A549 (cell line): ENCODE results near the gene SLC16A8. TPM values are rescaled to one million over a fixed set of nuclear protein-coding genes. Genes with fewer than 3 reads are reported as not detected.

Experiments used
- ATAC-seq, 2 experiments: fragments of 200-7000 bp in 1 of 2; fragments of >200 bp in 1 of 2; cut with Nextera tagmentation in 1 of 2; cut with Tn5 transposase in 1 of 2; 3 replicates each; pipeline versions ENCODE4 v1.8.0 to v1.9.1; 2018 to 2020; ENCODE audit warnings: mild to moderate bottlenecking in 1 of 2, moderate library complexity in 1 of 2
- CTCF ChIA-PET: fragments of 300-600 bp; sonication (Branson Sonifier 250); formaldehyde crosslinking; extraction: SDS; loops from one replicate; lab custom pipeline; 2021; ENCODE audit warnings: antibody characterized with exemption, inconsistent platforms; lab: Yijun Ruan, JAX
- POLR2A ChIA-PET: fragments of 350-600 bp; formaldehyde crosslinking; extraction: SDS; loops from one replicate; lab custom pipeline; 2021; ENCODE audit warnings: antibody characterized with exemption, inconsistent platforms; lab: Yijun Ruan, JAX
- DNase-seq, 2 experiments: peaks; one replicate each; pipeline versions ENCODE4 v3.0.0 to v3.0.0-alpha.2; 2011 to 2016; ENCODE audit warnings: low read depth in 1 of 2, low spot score in 1 of 2
- FAIRE-seq: peaks from 2 replicates; lab custom pipeline; 2011; peaks lifted over from hg19 to GRCh38; lab: Jason Lieb, UNC
- H3K27ac ChIP-seq, 2 experiments: fragments of >200 bp; sonication (Bioruptor Twin); formaldehyde crosslinking; 3 replicates each; pipeline ENCODE4 v1.5.1; 2016 to 2017
- H3K4me1 ChIP-seq: fragments of >200 bp; sonication (Bioruptor Twin); formaldehyde crosslinking; 3 replicates; pipeline ENCODE4 v1.6.1; 2016
- H3K4me2 ChIP-seq: fragments of >200 bp; sonication (Bioruptor Twin); formaldehyde crosslinking; 3 replicates; pipeline ENCODE4 v1.6.1; 2016
- H3K4me3 ChIP-seq: fragments of >200 bp; sonication (Bioruptor Twin); formaldehyde crosslinking; 3 replicates; pipeline ENCODE4 v1.5.1; 2016
- H3K9me3 ChIP-seq: fragments of >200 bp; sonication (Bioruptor Twin); formaldehyde crosslinking; 3 replicates; pipeline ENCODE4 v1.6.1; 2016
- BHLHE40 ChIP-seq: IDR thresholded peaks from 2 replicates; pipeline ENCODE4 v1.6.1; 2012; ENCODE audit warnings: low read depth, low read length, inconsistent platforms
- CBX8 ChIP-seq: fragments of 200-600 bp; sonication (generic); IDR thresholded peaks from 2 replicates; pipeline ENCODE4 v1.6.1; 2016
- CHD2 ChIP-seq: fragments of 150-350 bp; IDR thresholded peaks from 2 replicates; pipeline ENCODE4 v1.6.1; 2014; ENCODE audit warnings: low read length; ENCODE audit not compliant: partially characterized antibody
- EHF ChIP-seq: fragments of 250-450 bp; sonication (Bioruptor Pico); IDR thresholded peaks from 2 replicates; pipeline ENCODE4 v1.5.0; 2020; ENCODE audit warnings: mild to moderate bottlenecking
- ESRRA ChIP-seq: fragments of 150-350 bp; IDR thresholded peaks from 2 replicates; pipeline ENCODE4 v1.6.1; 2014; ENCODE audit warnings: mild to moderate bottlenecking, low read length, borderline replicate concordance
- FOXS1 ChIP-seq: fragments of 250-450 bp; sonication (Bioruptor Pico); IDR thresholded peaks from 2 replicates; pipeline ENCODE4 v1.5.0; 2020; ENCODE audit warnings: mild to moderate bottlenecking, moderate library complexity
- GATA3 ChIP-seq: IDR thresholded peaks from 2 replicates; pipeline ENCODE4 v1.6.1; 2012; ENCODE audit warnings: borderline replicate concordance
- HEYL ChIP-seq: fragments of 250-450 bp; sonication (Bioruptor Pico); IDR thresholded peaks from 2 replicates; pipeline ENCODE4 v1.8.0; 2021; ENCODE audit warnings: mild to moderate bottlenecking, moderate library complexity
- JUN ChIP-seq, 2 experiments: fragments of >200 bp; sonication (Bioruptor Twin); formaldehyde crosslinking; IDR thresholded peaks; 2 replicates in 1 of 2; 3 replicates in 1 of 2; pipeline ENCODE4 v1.6.1; 2016 to 2017
- JUNB ChIP-seq: fragments of >200 bp; sonication (Bioruptor Twin); formaldehyde crosslinking; IDR thresholded peaks from 2 replicates; pipeline ENCODE4 v1.6.1; 2016
- KDM5A ChIP-seq: fragments of 200-600 bp; sonication (generic); IDR thresholded peaks from 2 replicates; pipeline ENCODE4 v1.6.1; 2016; ENCODE audit warnings: antibody characterized with exemption, mild to moderate bottlenecking
- MAZ ChIP-seq: fragments of 150-350 bp; IDR thresholded peaks from 2 replicates; pipeline ENCODE4 v1.6.1; 2014; ENCODE audit warnings: antibody characterized with exemption, low read depth, low read length, borderline replicate concordance
- MYC ChIP-seq: IDR thresholded peaks from 2 replicates; pipeline ENCODE4 v1.6.1; 2012; ENCODE audit warnings: mild to moderate bottlenecking, inconsistent platforms, low read length, improper control_type of control experiment, borderline replicate concordance
- NPAS2 ChIP-seq: fragments of 250-450 bp; sonication (Bioruptor Pico); IDR thresholded peaks from 2 replicates; pipeline ENCODE4 v1.8.0; 2022; ENCODE audit warnings: mild to moderate bottlenecking, moderate library complexity, borderline replicate concordance
- RFX5 ChIP-seq: fragments of 450-650 bp; IDR thresholded peaks from 2 replicates; pipeline ENCODE4 v1.7.1; 2014; ENCODE audit warnings: antibody characterized with exemption, mild to moderate bottlenecking, moderate library complexity
- SREBF2 ChIP-seq: fragments of 450-650 bp; IDR thresholded peaks from 2 replicates; pipeline ENCODE4 v1.6.1; 2014; ENCODE audit warnings: mild to moderate bottlenecking, moderate library complexity
- ZC3H11A ChIP-seq: fragments of 450-650 bp; IDR thresholded peaks from 2 replicates; pipeline ENCODE4 v1.6.1; 2014; ENCODE audit warnings: antibody characterized with exemption, mild to moderate bottlenecking
- ZFP36 ChIP-seq: fragments of 450-650 bp; IDR thresholded peaks from 2 replicates; pipeline ENCODE4 v1.6.1; 2014; ENCODE audit warnings: borderline replicate concordance; ENCODE audit not compliant: partially characterized antibody
- WGBS: methylation state at CpG from one replicate; pipeline ENCODE4 v1.1.6; 2017; ENCODE audit errors: missing lambda C conversion rate; 5-methylcytosine and 5-hydroxymethylcytosine counted together
- polyA plus RNA-seq, 4 experiments: library from polyadenylated mRNA; depleted of rRNA in 3 of 4; stranded (reverse); fragments of >200 nt; fragmentation: RNase III in 1 of 4; extraction: RNeasy Plus Mini Kit Qiagen cat#74134 plus additional on column Dnase treatment in 1 of 4; gene quantifications; 2 replicates in 3 of 4; 3 replicates in 1 of 4; pipeline ENCODE4 v1.2.3, GENCODE V29; 2011 to 2017
- TF ChIP-seq, protein P1 (sequence below): fragments of 450-650 bp; IDR thresholded peaks from 2 replicates; pipeline ENCODE4 v1.6.1; 2014; ENCODE audit warnings: antibody characterized with exemption
- TF ChIP-seq, protein P2 (sequence below): IDR thresholded peaks from 2 replicates; pipeline ENCODE4 v1.6.1; 2012
- TF ChIP-seq, protein P3 (sequence below): fragments of 200-600 bp; sonication (generic); IDR thresholded peaks from 2 replicates; pipeline ENCODE4 v1.6.1; 2016; ENCODE audit warnings: antibody characterized with exemption, mild to moderate bottlenecking, moderate library complexity
- TF ChIP-seq, protein P4 (sequence below): IDR thresholded peaks from 2 replicates; pipeline ENCODE4 v1.6.1; 2012
- TF ChIP-seq, protein P5 (sequence below): fragments of 250-450 bp; sonication (Bioruptor Pico); IDR thresholded peaks from 2 replicates; pipeline ENCODE4 v1.5.0; 2021; ENCODE audit warnings: mild to moderate bottlenecking, moderate library complexity, borderline replicate concordance
- TF ChIP-seq, protein P6 (sequence below): fragments of >200 bp; sonication (Bioruptor Twin); formaldehyde crosslinking; IDR thresholded peaks from 2 replicates; pipeline ENCODE4 v1.6.1; 2016

Gene SLC16A8
- polyA plus RNA-seq, 2 of the 4 experiments (the other 2 are of a cell fraction), result not detected

DNA sequence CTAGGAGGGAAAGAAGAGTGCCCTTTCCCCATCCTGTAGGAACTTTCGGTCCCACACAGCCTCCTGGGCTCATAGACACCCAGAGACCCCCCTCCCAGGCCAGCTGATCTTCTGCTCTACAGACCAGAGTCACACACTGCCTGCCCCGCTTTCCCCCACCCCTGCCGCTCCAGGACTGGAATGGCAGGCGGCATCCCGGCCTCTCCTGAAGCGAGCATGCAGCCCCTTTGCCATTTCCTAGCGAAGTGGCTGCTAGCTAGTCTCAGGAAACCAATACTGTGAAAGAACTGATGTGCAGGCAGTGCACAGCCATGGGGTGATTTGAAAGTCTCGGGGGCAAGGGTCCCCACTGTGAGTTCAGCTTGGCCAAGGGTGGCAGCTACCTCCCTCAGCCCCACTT is 18.4 kb downstream of the SLC16A8 start:
- TF ChIP-seq CBX8 (no peak), SREBF2 (no peak), NPAS2 (CRISPR knock-in tag) (no peak), EHF (no peak), JUN (IDR thresholded peaks at IDR 0.05) (no peak), ZFP36 (no peak), RFX5 (no peak), BHLHE40 (no peak), FOXS1 (CRISPR knock-in tag) (no peak)
- TF ChIP-seq, protein P1, sequence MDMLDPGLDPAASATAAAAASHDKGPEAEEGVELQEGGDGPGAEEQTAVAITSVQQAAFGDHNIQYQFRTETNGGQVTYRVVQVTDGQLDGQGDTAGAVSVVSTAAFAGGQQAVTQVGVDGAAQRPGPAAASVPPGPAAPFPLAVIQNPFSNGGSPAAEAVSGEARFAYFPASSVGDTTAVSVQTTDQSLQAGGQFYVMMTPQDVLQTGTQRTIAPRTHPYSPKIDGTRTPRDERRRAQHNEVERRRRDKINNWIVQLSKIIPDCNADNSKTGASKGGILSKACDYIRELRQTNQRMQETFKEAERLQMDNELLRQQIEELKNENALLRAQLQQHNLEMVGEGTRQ, result no peak
- TF ChIP-seq, protein P2, sequence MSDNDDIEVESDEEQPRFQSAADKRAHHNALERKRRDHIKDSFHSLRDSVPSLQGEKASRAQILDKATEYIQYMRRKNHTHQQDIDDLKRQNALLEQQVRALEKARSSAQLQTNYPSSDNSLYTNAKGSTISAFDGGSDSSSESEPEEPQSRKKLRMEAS, result no peak
- DNase-seq (no peak), ATAC-seq (no peak), FAIRE-seq (no peak)
- ChIA-PET POLR2A (no interaction called here), CTCF (interaction anchor here (1.2 to 1.3 kb wide), 2 partner anchors 13 to 14 kb away, joined by 3 to 6 read pairs; no protein-coding TSS in a partner anchor)
- H3K9me3 ChIP-seq, result no peaks in the 10 kb centered on the region
- no peak overlapping the region for H3K4me3 ChIP-seq
- H3K4me2 ChIP-seq, result no peak overlapping the region
- WGBS, result 96% methylated on average over 8 of the region's 8 CpGs
- no peaks in the 10 kb centered on the region for H3K4me1 ChIP-seq
- no peak overlapping the region for H3K27ac ChIP-seq

DNA sequence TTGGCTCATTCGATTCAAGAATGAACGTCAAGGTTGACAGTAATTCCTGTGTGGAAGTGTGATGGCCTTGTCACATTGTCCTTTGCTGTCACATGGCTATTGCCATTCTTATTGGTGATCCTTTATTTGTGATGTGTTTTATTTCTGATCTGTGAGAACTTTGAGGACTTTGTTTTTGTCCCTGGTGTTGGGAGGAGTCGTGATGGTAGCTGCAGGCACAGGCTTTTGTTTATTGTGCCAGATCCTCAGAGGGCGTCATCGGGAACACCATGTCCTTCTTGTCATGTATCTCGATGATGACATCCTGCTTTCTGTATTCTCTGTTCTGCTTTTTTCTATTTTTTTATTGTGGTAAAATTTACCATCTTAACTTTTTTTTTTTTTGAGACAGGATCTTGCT is 21.2 kb downstream of the SLC16A8 start:
- Histone ChIP-seq H3K4me2 (no peak overlapping the region), H3K9me3 (no peaks in the 10 kb centered on the region)
- POLR2A ChIA-PET, result no interaction called here
- TF ChIP-seq HEYL (CRISPR knock-in tag) (no peak), CHD2 (no peak), ZFP36 (no peak), KDM5A (no peak), ZC3H11A (no peak), JUNB (no peak), MAZ (no peak), EHF (no peak), ESRRA (no peak), GATA3 (no peak), MYC (no peak)
- TF ChIP-seq, protein P3, sequence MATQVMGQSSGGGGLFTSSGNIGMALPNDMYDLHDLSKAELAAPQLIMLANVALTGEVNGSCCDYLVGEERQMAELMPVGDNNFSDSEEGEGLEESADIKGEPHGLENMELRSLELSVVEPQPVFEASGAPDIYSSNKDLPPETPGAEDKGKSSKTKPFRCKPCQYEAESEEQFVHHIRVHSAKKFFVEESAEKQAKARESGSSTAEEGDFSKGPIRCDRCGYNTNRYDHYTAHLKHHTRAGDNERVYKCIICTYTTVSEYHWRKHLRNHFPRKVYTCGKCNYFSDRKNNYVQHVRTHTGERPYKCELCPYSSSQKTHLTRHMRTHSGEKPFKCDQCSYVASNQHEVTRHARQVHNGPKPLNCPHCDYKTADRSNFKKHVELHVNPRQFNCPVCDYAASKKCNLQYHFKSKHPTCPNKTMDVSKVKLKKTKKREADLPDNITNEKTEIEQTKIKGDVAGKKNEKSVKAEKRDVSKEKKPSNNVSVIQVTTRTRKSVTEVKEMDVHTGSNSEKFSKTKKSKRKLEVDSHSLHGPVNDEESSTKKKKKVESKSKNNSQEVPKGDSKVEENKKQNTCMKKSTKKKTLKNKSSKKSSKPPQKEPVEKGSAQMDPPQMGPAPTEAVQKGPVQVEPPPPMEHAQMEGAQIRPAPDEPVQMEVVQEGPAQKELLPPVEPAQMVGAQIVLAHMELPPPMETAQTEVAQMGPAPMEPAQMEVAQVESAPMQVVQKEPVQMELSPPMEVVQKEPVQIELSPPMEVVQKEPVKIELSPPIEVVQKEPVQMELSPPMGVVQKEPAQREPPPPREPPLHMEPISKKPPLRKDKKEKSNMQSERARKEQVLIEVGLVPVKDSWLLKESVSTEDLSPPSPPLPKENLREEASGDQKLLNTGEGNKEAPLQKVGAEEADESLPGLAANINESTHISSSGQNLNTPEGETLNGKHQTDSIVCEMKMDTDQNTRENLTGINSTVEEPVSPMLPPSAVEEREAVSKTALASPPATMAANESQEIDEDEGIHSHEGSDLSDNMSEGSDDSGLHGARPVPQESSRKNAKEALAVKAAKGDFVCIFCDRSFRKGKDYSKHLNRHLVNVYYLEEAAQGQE, result no peak
- TF ChIP-seq, protein P4, sequence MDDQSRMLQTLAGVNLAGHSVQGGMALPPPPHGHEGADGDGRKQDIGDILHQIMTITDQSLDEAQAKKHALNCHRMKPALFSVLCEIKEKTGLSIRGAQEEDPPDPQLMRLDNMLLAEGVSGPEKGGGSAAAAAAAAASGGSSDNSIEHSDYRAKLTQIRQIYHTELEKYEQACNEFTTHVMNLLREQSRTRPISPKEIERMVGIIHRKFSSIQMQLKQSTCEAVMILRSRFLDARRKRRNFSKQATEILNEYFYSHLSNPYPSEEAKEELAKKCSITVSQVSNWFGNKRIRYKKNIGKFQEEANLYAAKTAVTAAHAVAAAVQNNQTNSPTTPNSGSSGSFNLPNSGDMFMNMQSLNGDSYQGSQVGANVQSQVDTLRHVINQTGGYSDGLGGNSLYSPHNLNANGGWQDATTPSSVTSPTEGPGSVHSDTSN, result no peak
- TF ChIP-seq, protein P5, sequence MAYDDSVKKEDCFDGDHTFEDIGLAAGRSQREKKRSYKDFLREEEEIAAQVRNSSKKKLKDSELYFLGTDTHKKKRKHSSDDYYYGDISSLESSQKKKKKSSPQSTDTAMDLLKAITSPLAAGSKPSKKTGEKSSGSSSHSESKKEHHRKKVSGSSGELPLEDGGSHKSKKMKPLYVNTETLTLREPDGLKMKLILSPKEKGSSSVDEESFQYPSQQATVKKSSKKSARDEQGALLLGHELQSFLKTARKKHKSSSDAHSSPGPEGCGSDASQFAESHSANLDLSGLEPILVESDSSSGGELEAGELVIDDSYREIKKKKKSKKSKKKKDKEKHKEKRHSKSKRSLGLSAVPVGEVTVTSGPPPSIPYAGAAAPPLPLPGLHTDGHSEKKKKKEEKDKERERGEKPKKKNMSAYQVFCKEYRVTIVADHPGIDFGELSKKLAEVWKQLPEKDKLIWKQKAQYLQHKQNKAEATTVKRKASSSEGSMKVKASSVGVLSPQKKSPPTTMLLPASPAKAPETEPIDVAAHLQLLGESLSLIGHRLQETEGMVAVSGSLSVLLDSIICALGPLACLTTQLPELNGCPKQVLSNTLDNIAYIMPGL, result no peak
- TF ChIP-seq, protein P6, sequence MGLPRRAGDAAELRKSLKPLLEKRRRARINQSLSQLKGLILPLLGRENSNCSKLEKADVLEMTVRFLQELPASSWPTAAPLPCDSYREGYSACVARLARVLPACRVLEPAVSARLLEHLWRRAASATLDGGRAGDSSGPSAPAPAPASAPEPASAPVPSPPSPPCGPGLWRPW, result no peak
- TF ChIP-seq, all 56 proteins: peak for 0
- DNase-seq (no peak), FAIRE-seq (no peak), ATAC-seq (no peak)
- Histone ChIP-seq H3K4me1 (0 out of 3 replicates have a peak, but pooled peaks cover 2% of the 10 kb centered on the region), H3K27ac (no peak overlapping the region; a peak in 1 of 6 replicates), H3K4me3 (no peak overlapping the region)
- WGBS, result 85% methylated on average over 6 of the region's 6 CpGs
- CTCF ChIA-PET, result interaction anchor here (0.6 to 2.4 kb wide), 2 partner anchors 10 to 604 kb away, joined by 3 to 9 read pairs; no protein-coding TSS in a partner anchor
